Stimulated activated CD4-positive, alpha-beta T cell treated with anti-CD3 and anti-CD28 coated beads, Interleukin-12 subunit alpha, Interleukin-12 subunit beta, amount 100 ng/mL, for 48 hours (primary cell): ENCODE measurements around the gene SORCS2.

Experiments used
- DNase-seq, 3 donors: peaks; one replicate each; pipeline ENCODE4 v3.0.0-alpha.2; 2020; ENCODE audit warnings: low read depth in 2 of 3, low spot score in 1 of 3

The SORCS2 gene

DNA sequence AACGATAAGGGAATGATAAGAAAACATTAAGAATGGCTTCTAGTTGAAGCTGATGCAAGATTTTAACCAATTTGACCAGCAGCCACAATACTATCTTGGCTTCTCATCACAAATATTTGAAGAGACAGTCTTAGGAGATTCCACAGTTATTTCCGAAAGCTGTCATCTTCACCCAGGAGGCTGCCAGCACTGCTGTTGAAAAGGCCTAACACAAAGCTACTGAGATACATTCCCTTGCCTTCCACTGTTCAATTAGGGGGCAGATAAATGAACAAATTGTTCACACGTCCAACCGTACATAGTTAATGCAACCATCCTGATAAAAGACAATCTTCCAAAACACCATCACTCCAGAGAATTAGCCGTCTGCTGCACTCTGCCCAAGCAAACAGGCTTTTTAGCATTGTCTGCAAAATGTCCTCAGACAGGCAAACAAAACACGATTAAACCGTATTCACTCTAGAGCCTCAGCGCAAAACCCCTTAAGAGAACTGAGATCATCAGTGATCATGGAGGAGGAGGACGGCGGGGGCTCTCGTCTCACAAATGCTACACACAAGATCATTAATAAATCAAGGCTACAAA lies 432.1 kb downstream of the SORCS2 start:
- DNase-seq = no peak

DNA sequence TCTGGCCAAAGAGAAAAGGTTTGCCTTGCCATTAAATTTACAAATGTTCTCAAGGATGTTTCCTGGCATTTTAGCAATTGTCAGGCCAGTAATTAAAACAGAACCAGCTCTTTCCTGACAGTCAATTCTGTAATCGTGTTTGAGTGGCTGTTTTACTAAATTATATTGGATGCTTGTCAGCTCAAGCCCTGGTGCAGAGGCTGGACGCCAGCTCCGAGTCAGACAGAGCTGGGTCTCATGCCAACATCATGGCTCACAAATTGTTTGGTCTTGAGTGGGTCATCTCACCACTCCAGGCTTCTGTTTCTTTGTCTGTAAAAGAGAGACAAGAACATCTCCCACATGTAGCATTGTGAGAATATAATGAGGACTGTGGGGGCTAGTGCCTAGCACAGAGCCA lies 432.7 kb downstream of the SORCS2 start:
- no peak for DNase-seq

DNA sequence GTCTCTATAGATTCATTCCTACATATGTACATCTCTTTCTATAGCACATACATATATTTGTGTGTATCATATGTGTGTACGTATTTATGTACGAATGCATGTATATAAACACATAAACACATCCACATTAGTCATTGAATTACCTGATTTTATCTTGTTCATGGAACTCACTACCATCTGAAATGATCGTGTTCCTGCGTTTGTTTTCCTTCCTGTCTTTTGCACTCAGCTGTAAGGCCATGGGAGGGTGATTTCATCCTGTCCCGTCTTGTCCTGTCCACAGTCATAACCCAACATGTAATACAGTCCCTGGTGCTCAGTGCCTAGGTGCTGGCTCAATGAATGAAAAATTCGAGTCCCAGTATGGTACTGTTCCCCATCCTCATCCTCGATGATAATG lies 434.2 kb downstream of the SORCS2 start:
- DNase-seq = no peak

DNA sequence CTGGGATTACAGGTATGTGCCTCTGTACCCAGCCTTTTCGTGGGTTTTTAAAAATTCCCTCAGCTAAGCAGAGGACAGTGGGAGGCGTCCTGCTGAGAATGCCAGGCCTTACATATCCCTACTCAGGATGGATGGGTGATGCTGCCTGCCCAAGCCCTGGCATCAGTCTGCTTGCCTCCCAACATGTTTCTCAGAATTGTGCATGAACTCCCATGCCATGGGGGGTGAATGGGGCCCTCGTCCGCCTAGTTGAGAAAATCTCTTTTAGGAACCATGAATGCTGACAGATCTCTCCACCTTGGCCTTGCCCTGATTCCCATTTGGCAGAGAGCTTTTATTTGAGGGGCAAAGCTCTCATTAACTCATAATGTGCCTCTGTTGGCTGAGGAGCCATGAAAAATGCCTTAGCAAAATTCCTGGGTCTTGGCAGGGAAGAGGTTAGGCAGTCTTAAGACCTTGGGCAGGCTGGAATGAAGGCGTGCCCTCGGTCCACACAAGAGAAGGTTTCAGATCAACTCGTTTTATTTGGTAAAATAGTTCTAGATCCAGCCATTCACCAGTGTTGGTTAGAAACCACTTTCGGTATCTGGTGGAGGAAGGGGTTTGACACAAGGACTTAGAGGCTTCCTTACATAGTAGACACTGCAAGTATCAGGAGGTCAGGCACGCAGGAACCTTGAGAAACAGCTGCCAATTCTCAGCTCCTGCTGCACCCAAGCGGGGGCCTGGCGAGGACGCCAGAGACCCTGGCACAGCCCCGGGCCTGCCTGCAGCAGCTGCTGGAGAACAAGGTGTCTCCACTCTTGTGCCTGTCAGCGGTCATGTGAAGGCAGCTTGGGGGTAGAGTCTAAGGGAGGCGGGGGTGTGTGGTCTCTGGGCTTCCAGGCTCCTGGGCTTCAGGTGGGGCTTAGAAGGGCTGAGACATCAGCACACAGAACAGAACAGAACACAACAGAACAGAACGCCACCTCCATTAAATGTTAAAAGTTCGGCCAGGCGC lies 435.2 kb downstream of the SORCS2 start:
- no peak for DNase-seq

DNA sequence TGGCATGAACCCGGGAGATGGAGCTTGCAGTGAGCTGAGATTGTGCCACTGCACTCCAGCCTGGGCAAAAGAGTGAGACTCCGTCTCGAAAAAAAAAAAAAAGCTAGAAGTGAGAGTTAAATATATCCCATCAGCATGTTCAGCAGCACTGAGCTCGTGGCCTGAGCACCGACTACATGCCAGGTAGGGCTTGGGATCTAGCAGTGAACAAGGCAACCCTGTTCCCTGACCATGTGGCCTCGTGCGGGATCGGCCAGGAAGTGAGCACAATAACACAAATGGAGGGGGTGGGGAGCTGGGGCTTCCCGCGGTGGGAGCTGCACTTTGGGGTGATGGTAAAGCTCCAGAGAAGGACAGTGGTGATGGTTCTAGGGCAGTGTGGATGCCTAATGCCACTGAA lies 436.1 kb downstream of the SORCS2 start:
- no peak for DNase-seq

DNA sequence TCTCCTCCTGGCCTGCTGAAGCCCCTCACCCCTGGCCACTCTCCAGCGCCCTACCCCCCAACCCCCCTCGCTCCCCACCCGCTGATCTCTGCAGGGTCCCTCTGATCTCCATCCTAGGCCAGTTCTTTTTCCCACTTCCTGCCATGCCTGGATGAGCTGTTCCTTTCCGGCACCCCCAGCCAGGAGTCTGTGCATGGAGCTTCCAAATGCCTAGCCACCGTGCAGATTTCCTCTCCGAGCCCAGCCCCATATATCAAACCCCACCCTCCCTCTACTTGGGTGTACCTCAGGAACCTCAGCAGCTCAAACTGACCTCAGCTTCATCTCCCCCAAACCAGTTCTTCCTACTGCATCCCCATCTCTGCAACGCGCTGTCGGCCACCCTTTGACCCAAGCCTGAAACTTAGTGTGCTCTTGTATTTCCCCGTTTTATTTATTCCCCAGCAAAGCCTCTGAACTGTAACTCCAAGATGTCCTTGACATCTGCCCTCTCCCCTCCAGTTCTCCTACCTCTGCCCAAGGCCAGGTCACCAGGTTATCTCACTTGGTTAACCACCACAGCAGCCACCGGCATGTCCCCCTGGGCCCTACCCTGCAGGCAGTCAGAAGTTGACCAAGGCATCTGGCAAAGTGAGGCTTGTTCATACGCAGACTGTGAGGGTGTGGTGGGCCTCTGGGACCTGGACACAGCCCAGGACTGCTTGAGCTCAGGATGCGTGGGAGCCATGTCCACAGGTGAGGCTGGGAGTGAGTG lies 437.3 kb downstream of the SORCS2 start:
- no peak for DNase-seq

DNA sequence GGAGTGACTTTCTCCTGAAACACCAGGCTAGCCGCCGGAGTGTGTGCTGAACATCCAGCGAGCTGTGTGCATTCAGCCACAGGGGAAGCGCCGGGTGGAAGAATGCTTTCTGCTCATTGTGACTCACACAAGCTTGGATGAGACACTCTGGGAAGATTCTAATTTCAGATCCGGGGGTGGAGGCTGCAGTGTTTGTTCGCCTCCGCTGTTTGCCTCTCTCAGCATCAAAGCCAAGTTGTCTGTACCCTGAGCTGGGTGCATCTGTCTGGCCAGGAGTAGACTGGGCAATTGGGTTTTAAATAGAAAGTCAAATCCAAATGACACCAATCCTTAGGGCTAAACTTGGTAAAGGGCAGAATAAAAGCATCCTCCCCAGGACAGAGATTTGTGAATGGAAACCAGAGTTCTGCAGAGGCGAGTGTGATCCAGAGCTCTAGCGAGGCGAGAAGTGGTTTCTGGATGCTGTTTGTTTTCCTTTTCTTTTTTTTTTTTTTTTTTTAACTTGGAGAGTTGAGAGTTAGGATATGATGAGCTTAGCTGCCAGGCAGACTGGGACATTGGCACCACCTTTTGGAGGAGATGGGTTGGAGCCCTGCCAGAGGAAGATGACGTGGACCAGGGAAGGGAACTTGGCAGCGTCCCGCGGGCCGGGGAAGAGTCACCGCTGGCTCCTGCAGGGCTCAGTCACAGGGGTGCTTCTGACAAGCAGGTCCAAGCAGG lies 438.4 kb downstream of the SORCS2 start:
- no peak for DNase-seq

GRCh38 chr4:7631288-7632014 lies 439.1 kb downstream of the SORCS2 start:
- no peak for DNase-seq

GRCh38 chr4:7632341-7632740 lies 440.0 kb downstream of the SORCS2 start:
- no peak for DNase-seq

GRCh38 chr4:7632971-7633370 lies 440.6 kb downstream of the SORCS2 start:
- no peak for DNase-seq

- DNase-seq = no peak
Observed at GRCh38 chr4:7634661-7635251, 442.4 kb downstream of the SORCS2 start.

DNA sequence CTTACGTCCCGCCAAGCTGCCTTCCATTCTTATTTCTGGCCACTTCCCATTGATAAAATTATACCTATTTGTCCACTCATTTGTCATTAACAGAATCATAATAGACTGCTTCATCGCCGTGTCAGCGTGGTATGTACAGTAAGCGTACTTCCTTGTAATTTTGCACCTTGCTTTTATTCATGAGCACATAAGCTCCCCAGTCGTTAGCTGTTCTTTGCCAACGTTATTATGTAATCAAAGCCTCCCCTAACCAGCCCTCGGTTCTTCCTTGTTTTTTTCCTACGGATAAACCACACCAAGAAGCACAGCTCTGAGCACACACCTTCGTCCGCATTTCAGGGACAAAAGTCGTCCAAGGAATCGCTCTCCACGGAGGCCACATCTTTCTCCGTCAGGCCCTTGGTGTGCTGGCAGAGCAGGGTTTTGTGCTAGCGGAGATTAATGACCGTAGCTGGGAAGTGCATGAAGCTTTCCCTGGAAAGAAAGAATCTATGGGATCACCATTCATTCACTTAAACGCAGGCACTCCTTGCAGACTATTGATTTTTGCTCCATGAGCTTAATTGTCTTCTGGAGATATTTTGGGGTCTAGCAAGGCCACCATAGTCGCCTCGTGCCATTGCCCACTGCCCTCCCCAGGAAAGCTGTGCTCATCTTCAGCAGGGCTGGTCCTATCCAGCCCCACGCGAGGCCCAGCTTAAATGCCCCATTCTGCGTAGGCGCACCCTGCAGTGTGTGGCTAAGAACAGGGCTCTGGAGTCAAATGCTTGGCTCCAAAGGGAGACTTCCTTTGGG lies 443.3 kb downstream of the SORCS2 start:
- no peak for DNase-seq

GRCh38 chr4:7636240-7636508 lies 443.8 kb downstream of the SORCS2 start:
- no peak for DNase-seq

- DNase-seq = no peak
Observed at GRCh38 chr4:7637139-7637538, 444.8 kb downstream of the SORCS2 start.

GRCh38 chr4:7637971-7638370 lies 445.6 kb downstream of the SORCS2 start:
- no peak for DNase-seq

DNA sequence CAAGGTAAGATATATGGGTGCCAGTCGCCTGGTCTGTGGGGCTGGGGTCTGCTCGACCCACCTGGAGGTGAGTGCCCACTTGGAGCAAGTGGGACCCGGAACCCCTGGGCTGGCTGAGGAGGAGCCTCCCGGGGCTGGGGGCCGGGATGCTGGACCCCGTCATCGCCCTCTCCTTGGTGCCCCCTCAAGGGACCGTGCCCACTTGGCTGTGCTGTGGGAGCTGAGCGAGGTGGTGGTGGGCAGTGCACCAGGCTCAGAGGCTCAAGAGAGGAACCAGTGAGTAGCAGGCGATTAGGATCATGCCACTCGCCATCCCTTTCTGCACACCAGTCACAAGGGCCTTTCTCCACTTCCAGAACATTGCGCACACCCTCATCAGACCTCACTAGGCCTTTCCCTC lies 446.2 kb downstream of the SORCS2 start:
- DNase-seq = no peak

GRCh38 chr4:7638984-7639789 lies 446.8 kb downstream of the SORCS2 start:
- no peak for DNase-seq

GRCh38 chr4:7640136-7640535 lies 447.8 kb downstream of the SORCS2 start:
- DNase-seq = no peak

GRCh38 chr4:7641712-7642111 lies 449.4 kb downstream of the SORCS2 start:
- DNase-seq = no peak
